Neutrophil (primary cell): ENCODE data around the gene ENTPD5.
A peak's percentile ranks its signal among the peaks of the same experiment; 100 is the strongest.

Experiments used
- H3K27ac ChIP-seq: fragments of 200-600 bp; sonication (generic); 2 replicates; pipeline ENCODE4 v1.5.1; 2016; ENCODE audit warnings: mild to moderate bottlenecking, moderate library complexity
- H3K27me3 ChIP-seq: fragments of 200-600 bp; sonication (generic); 2 replicates; pipeline ENCODE4 v1.6.0; 2016; ENCODE audit warnings: mild to moderate bottlenecking
- H3K36me3 ChIP-seq: fragments of 200-600 bp; sonication (generic); 2 replicates; pipeline ENCODE4 v1.5.1; 2017
- H3K4me1 ChIP-seq, 2 experiments: fragments of 200-600 bp in 1 of 2; sonication (generic) in 1 of 2; 1 replicate in 1 of 2; 2 replicates in 1 of 2; pipeline versions ENCODE4 v1.5.1 to v1.6.1; 2013 to 2016; ENCODE audit warnings: low read depth in 1 of 2, low read length in 1 of 2, mild to moderate bottlenecking in 1 of 2, moderate library complexity in 1 of 2; ENCODE audit not compliant: control insufficient read depth in 1 of 2, insufficient read depth in 1 of 2
- H3K4me3 ChIP-seq, 2 experiments: fragments of 200-600 bp in 1 of 2; sonication (generic) in 1 of 2; 1 replicate in 1 of 2; 2 replicates in 1 of 2; pipeline ENCODE4 v1.5.1; 2013 to 2016; ENCODE audit warnings: low read depth in 1 of 2, low read length in 1 of 2, mild to moderate bottlenecking in 1 of 2, moderate library complexity in 1 of 2
- H3K9me3 ChIP-seq: fragments of 200-600 bp; sonication (generic); 2 replicates; pipeline ENCODE4 v1.5.1; 2016
- CTCF ChIP-seq: fragments of 200-600 bp; sonication (generic); IDR thresholded peaks from 2 replicates; pipeline ENCODE4 v1.5.1; 2016; ENCODE audit warnings: antibody characterized with exemption

ENTPD5 gene

DNA sequence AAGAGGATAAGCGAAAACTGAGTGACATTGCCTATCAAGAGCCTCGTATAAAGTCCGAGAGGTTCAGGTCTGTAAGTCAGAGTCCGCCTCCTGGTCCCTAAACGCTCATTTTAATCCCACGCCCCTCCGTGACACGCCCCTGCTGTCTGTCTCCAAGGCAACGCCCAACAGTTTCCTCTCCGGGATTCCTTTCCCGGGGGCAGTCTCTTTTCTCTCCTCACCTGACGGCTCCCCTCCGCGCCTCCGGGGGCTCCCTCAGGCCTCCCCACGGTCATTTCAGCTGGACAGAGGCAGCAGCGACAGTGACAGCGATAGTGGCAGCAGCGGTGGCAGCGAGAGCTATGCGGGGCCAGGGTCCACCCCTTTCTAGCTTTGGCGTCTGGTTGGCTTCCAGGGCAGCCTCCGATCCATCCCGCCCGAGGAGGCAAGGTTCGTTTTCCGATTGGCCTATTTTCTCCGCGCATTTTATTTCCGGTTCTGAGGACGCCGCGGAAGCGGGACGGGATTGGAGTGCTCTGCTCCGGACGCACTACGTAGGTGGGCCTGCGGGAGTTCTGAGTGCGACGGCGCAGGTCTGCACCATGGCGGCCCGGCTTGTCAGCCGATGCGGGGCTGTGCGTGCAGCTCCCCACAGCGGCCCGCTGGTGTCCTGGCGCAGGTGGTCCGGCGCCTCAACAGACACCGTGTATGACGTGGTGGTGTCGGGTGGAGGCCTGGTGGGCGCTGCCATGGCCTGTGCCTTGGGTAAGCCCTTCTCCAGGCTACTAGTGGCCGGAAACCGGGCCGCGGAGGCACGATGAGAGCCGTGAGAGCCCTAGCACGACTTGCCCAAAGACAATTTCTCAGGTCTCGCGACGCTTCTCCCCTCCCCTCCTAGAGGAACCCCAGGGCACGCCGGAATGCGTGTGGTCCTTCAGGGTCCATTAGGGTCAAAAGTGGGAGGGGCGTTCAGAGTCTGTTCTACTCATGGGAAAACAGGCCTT, 69.0 kb downstream of the ENTPD5 start, which contains the start of the genes COQ6 and FAM161B:
COQ6 (plus strand) TSS at position 551 of the 983 bp plus-strand sequence; CDS start at position 582, 31 bp downstream.
FAM161B (minus strand) TSS at position 343 of the 983 bp plus-strand sequence; CDS start at position 275, 68 bp downstream.
- peaks cover 8% of the 10 kb centered on the region for H3K36me3 ChIP-seq
- peak within 1 kb of the TSS; percentile 79 to 83 for H3K4me3 ChIP-seq
- peak; percentile 42 for TF ChIP-seq CTCF
- peaks cover 0 to 13% of the 10 kb centered on the region in 2 experiments for H3K4me1 ChIP-seq
- H3K9me3 ChIP-seq = no peaks in the 10 kb centered on the region
- H3K27ac ChIP-seq = peak within 1 kb of the TSS; percentile 80
- H3K27me3 ChIP-seq = no peaks in the 10 kb centered on the region

- H3K27ac ChIP-seq = no peak overlapping the region
- H3K4me1 ChIP-seq = peaks cover 16 to 29% of the 10 kb centered on the region in 2 experiments
- no peak overlapping the region for H3K4me3 ChIP-seq
- no peaks in the 10 kb centered on the region for H3K9me3 ChIP-seq
- TF ChIP-seq CTCF = no peak
- H3K27me3 ChIP-seq = no peaks in the 10 kb centered on the region
- no peaks in the 10 kb centered on the region for H3K36me3 ChIP-seq
Measured at GRCh38 chr14:73945159-73945670, 73.9 kb downstream of the ENTPD5 start.

DNA sequence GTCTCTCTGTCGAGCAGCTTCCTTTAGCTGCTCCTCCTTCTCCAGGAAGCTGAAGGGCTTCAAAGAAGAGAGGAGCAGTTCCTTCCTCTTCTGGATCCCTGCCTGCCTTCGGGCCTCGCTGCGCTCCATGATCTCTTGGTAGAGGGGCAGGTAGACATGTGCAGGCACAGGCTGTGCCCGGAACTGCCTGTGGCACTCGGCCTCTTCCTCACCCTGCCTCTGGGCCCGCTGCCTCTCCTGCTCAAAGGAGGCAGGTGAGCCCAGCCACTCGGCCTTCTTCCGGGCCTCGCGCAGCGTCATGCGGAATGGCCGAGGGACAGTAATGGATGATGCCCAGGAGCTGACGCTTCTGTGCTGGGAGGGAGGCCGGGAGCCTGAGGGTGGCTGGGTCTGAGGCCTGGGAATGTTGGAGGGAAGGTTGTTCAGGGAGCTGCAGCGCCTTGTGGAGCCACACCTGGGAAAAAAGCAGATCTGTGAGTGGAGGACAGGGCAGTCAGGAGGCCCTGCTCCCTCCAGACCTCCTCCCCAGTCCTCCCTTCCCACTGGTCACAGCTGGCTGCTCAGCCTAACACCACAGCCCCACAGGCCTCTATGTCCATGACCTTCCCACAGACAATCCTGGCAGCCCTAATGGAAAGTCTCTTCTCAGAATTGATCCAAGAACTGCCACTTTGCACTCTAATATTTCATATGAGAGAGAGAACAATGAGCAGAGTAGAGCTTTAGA, 74.5 kb downstream of the ENTPD5 start:
- Histone ChIP-seq H3K27ac (no peak overlapping the region), H3K36me3 (no peaks in the 10 kb centered on the region), H3K9me3 (no peaks in the 10 kb centered on the region), H3K4me1 (peaks cover 16 to 28% of the 10 kb centered on the region in 2 experiments), H3K27me3 (no peaks in the 10 kb centered on the region), H3K4me3 (no peak overlapping the region)
- no peak for TF ChIP-seq CTCF

GRCh38 chr14:73943083-73943482, 76.0 kb downstream of the ENTPD5 start:
- H3K36me3 ChIP-seq = no peaks in the 10 kb centered on the region
- H3K27ac ChIP-seq = peak overlapping the region; percentile 41

More at GRCh38 chr14:73943083-73943482, 76.0 kb downstream of the ENTPD5 start:
- Histone ChIP-seq H3K4me1 (peaks cover 16 to 22% of the 10 kb centered on the region in 2 experiments), H3K9me3 (no peaks in the 10 kb centered on the region), H3K27me3 (no peaks in the 10 kb centered on the region), H3K4me3 (no peak overlapping the region)
- TF ChIP-seq CTCF = no peak
